ENCODE data around the gene CUX1. TPM values are rescaled to one million over a fixed set of nuclear protein-coding genes. Genes with fewer than 3 reads are reported as not detected.
A peak's percentile ranks its signal among the peaks of the same experiment; 100 is the strongest.

CUX1 gene
- polyA plus RNA-seq = 10 to 100 TPM; 22.4 to 47.5 (median 40.9) TPM

DNA sequence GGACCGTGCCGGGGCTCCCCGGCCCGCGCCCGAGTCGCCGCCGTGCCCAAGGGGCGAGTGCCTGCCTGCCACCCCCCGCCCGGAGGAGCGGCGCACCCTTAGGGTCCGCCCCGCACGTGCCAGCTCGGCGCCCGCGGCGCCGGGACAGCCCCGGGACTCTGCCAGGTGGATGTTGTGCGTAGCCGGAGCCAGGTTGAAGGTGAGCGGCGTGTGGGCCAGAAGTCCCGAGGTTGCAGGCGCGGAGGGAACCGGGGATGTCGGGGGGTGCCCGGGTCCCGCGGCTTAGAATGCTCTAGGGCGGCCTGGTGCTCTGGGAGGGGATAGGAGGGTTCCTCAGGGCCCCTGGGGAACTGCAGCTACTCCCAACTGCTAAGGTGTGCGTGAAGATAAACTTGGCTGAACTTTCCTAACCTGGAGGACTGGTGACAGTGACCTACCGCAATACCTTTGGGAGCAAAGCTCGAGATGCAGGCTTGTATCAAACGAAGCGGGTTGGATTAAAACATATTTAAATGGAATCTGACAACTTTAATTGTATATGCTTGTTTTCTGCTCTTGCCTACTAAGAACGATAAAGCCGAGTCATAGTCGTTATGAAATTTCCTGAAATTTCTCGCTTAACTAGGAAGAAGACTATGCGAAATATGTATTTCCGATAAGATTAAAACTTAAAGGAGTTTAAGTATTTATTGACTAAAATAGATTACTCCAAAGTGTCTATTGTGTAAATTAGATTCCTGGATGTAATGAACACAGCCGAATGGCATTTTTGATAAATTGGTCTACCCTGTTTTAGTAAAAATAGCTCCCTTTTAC is at the start of gene CUX1:
Gene CUX1, plus strand, starts transcription at position 156 of the 816 bp plus-strand sequence. Its CDS starts 14 bp downstream, at position 170.
- H3K27ac ChIP-seq (ENCODE audit: low read depth, low read length) = peak within 1 kb of the TSS; percentile 15
- WGBS, 3 donors = 6 to 12% (median 9%) methylated on average over 38 to 49 of the region's 49 CpGs

DNA sequence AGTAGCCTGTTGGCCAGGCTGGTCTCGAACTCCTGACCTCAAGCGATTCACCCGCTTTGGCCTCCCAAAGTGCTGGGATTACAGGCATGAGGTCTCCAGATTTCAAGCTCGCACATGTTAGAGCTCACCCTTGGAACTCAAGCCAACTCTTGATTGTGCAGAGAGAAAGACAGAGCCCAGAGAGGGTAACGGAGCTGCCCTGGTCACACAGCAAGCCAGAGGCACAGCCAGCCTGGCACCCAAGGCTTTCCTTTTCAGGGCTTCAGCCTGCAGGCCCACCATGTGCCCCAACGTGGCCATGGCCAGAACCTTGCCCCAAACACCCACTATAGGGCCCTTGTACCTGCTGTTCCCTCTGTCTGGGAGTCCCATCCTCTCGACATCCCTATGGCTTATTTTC is 49.1 kb upstream of the CUX1 start:
- WGBS, 3 donors = 84 to 95% (median 88%) methylated on average over 7 of the region's 7 CpGs
- H3K27ac ChIP-seq (ENCODE audit: low read depth, low read length) = no peak overlapping the region

GRCh38 chr7:101770466-101770865 is 47.0 kb upstream of the CUX1 start:
- WGBS, 3 donors = 81 to 87% (median 86%) methylated on average over 4 of the region's 4 CpGs
- no peak overlapping the region for H3K27ac ChIP-seq (ENCODE audit: low read depth, low read length)

DNA sequence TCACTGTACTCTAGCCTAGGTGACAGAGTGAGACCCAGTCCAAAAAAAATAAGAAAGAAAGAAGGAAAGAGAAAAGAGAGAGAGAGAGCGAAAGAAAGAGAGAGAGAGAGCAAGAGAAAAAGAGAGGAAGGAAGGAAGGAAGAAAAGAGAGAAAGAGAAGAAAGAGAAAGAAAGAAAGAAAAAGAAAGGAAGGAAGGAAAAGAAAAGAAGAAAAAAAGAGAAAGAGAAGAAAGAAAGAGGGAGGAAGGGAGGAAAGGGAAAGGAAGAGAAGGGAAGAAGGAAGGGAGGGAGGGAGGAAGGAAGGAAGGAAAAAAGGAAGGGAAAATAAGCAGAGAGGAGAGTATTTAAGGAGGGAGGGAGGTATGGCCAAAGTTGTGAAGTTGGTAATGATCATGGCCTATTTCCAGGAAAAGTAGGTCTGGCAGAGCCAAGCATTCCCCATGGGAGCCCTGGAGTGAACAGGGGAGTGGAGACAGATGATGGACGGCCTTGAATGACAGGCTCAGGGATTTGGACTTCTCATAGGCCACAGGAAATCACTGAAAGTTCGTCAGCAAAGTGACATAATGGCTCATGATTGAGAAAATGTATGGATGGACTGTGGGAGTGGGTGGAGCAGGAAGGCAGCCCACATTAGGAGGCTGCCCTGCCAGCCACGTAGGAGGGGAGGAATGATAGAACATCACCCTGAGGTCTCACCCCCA is 44.8 kb upstream of the CUX1 start:
- WGBS, 3 donors = 50 to 55% (median 53%) methylated on average over 4 of the region's 4 CpGs
- no peak overlapping the region for H3K27ac ChIP-seq (ENCODE audit: low read depth, low read length)

DNA sequence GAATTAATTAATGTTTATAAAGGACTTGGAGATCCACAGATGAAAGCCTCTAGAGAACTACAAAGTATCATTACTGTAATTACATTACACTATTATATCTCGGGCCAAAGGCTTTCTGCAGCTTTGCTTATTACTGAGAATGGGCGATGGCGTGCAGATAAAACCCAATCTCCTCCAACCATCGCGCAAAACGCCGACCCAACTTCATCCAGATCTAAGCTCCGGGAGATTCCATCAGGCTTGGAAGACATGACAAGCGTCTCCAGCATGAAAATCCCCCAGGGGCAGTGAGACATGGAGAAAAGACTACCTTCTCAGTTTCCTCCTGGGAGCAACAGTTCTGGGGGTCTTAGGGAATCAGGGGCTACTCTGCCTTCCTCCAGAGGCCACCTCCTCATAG is 42.2 kb upstream of the CUX1 start:
- no peak overlapping the region for H3K27ac ChIP-seq (ENCODE audit: low read depth, low read length)
- 87 to 92% (median 90%) methylated on average over 9 of the region's 9 CpGs for WGBS, 3 donors

DNA sequence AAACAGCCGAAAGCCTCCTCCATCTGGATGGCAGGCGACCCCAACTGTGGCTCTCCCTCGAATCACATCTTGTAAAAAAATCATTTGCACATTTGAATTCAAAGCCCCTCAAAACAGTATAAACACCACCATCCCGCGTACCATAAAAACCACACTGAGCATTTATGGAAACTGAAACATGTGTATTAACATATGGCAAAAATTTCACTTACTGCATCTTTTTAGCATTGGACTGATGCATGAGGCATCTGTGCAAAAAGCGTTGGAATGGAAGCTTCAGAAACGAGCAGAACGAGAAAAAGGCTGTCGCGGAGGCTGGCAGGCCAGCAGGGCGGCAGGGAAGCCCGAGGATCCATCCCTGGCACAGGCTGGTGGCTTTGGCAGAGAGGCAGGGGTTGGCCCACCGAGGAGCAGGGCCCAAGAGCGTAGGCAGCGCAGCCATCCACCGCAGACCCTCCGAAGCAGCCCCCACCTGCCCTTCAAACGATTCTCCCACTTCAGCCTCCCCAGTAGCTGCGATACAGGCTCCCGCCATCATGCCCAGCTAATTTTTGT is 39.3 kb upstream of the CUX1 start:
- 87 to 94% (median 93%) methylated on average over 20 of the region's 20 CpGs for WGBS, 3 donors
- H3K27ac ChIP-seq (ENCODE audit: low read depth, low read length) = no peak overlapping the region

DNA sequence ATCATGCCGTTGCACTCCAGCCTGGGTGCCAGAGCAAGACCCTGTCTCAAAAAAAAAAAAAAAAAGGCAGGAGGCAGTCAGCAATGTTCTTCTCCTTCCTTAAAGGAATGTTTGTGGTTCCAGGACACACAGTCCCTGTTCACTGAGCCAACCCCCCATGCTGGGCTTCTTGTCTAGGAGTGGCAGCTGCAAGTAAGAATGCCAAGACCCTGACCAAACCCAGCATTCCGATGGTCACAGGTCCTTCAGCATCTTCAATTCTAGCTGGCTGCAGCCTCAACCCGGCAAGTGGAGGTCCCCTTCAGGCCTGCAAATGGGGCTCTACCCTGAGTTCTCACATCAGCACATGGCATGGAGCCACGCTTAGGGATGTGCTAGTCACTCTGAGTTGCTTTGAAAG is 38.2 kb upstream of the CUX1 start:
- no peak overlapping the region for H3K27ac ChIP-seq (ENCODE audit: low read depth, low read length)
- 86 to 93% (median 92%) methylated on average over 4 of the region's 4 CpGs for WGBS, 3 donors

GRCh38 chr7:101780281-101780680 is 37.1 kb upstream of the CUX1 start:
- 64 to 88% (median 68%) methylated on average over 3 of the region's 3 CpGs for WGBS, 3 donors
- H3K27ac ChIP-seq (ENCODE audit: low read depth, low read length) = no peak overlapping the region

DNA sequence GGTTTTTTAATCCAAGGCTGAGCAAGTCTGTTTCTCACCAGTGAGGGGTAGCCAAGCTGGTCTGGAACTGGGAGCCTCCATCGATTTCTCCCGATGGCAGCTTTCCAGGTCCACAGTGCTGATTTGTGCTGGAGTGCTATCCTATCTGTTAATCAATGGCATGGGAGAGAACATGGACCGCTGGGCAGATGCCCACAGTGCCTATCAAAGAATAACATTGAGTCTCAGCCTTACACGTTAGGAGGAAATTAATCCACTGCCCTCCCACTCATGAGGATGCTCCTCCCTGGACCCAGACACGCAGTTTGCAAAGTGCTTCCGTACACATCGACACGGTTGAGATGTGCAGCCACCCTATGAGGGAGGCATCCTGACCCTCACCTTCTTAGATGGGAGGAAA is 36.0 kb upstream of the CUX1 start:
- H3K27ac ChIP-seq (ENCODE audit: low read depth, low read length) = no peak overlapping the region
- 65 to 83% (median 81%) methylated on average over 8 of the region's 8 CpGs for WGBS, 3 donors

GRCh38 chr7:101782476-101782875 is 35.0 kb upstream of the CUX1 start:
- no peak overlapping the region for H3K27ac ChIP-seq (ENCODE audit: low read depth, low read length)
- 92 to 97% (median 96%) methylated on average over 3 of the region's 3 CpGs for WGBS, 3 donors

DNA sequence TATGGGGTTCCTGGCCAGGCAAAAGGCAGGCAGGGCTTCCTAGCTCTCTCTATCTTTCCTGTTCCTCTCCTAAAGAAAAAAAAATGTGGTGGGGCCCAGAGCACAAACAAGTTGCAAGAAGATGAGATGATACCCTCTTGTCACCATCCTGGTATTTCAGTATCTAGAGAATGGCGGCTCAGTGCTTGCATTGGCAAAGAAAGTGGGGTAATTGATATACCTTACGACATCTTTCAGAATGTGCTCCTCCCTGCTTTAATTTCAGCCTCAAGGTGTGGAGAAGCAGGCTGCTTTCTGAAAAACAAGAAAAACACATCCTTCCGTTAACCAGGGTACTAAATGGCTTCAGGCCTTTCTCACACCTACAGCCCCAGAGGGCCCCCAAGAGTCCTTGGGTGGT is 34.5 kb upstream of the CUX1 start:
- 74 to 90% (median 83%) methylated on average over 3 of the region's 3 CpGs for WGBS, 3 donors
- H3K27ac ChIP-seq (ENCODE audit: low read depth, low read length) = no peak overlapping the region

- WGBS, 3 donors = 36 to 46% (median 44%) methylated on average over 10 of the region's 10 CpGs
- no peak overlapping the region for H3K27ac ChIP-seq (ENCODE audit: low read depth, low read length)
Measured at GRCh38 chr7:101783381-101784181, 33.8 kb upstream of the CUX1 start.

DNA sequence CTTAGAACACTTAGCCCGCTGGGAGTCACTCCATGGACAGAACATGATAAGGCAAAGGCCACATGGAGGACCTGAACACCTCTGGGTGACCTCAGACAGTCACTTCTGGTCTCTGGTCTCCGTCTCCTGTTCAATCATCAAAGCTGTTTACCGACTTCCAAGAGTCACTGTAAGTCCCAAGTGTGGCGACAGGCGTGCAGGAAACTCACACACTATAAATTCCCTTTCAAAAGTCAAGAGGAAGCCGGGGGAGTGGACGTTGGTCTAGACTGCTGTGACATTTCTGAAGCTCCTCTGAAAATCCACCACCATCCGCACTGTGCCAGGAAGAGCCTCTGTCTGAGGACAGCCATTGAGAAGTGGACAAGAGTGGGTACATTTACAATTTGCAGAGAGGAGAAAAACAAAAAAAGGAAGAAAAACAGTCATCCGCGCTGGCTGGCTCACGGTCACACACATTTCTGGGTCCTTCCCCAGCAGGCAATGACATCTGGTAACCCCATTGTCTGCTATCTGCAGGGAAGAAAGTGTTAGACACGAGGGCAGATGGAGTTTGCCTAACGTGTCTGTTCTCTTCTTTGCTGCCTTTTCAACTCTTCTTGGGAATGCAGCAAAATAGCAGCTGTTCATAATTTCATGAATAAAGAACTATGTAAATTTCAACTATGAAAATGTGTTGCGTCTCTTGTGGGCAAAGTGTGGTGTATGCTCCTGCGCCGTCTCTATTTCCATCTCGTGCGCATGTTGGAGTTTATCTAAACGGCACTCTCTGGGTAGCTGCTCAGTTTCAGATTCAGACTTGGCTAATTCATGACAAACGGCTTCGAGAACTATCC is 32.9 kb upstream of the CUX1 start:
- H3K27ac ChIP-seq (ENCODE audit: low read depth, low read length) = no peak overlapping the region
- 39 to 58% (median 42%) methylated on average over 21 of the region's 21 CpGs for WGBS, 3 donors

GRCh38 chr7:101787864-101788263 is 29.6 kb upstream of the CUX1 start:
- 97 to 100% (median 100%) methylated on average over 1 of the region's 1 CpG for WGBS, 3 donors

DNA sequence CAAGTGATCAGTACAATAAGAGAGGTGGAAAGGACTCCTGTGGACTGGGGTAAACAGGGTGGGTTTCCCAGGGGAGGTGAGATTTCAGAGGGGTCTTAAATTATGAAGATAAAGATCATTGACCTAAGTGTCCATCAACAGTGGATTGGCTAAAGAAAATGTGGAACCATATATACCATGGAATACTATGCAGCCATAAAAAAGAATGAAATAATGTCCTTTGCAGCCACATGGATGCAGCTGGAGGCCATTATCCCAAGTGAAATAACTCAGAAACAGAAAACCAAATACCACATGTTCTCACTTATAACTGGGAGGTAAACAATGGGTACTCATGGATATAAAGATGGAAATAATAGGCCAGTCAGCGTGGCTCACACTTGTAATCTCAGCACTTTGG is 28.9 kb upstream of the CUX1 start:
- no peak overlapping the region for H3K27ac ChIP-seq (ENCODE audit: low read depth, low read length)
- 44 to 97% (median 79%) methylated on average over 1 of the region's 1 CpG for WGBS, 3 donors

More at GRCh38 chr7:101787864-101788263, 29.6 kb upstream of the CUX1 start:
- no peak overlapping the region for H3K27ac ChIP-seq (ENCODE audit: low read depth, low read length)

DNA sequence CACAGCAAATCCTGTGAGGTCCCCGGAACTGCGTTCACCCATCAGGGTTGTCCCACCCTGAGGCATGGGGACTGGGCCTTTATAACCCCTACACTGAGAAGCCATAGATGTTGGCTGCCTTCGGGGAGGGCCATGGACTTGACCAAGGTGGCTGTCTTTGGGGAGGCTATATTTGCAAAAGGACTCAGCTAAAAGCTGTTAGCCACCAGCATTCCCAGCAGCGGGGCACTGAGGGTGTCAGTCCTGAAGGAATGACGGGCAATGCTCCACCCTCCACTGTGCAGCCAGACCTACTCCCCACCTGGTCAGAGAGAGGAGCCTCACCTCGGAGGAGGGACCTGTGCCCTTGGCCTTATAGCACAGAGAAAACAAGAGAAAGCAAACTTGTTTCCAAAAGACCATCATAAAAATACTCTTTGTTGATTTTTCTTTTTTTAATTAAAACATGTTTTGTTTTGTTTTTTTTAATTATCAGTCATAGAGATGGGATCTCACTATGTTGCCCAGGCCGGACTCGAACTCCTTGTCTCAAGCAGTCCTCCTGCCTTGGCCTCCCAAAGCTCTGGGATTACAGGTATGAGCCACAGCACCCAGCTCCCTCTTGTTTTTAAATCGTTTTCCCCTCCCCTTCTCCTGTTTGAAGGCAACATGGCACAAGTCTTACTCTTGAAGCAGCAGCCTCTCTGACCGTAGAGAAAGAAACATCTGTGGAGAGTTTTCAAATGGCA is 26.7 kb upstream of the CUX1 start:
- H3K27ac ChIP-seq (ENCODE audit: low read depth, low read length) = no peak overlapping the region
- 80 to 90% (median 90%) methylated on average over 10 of the region's 10 CpGs for WGBS, 3 donors

DNA sequence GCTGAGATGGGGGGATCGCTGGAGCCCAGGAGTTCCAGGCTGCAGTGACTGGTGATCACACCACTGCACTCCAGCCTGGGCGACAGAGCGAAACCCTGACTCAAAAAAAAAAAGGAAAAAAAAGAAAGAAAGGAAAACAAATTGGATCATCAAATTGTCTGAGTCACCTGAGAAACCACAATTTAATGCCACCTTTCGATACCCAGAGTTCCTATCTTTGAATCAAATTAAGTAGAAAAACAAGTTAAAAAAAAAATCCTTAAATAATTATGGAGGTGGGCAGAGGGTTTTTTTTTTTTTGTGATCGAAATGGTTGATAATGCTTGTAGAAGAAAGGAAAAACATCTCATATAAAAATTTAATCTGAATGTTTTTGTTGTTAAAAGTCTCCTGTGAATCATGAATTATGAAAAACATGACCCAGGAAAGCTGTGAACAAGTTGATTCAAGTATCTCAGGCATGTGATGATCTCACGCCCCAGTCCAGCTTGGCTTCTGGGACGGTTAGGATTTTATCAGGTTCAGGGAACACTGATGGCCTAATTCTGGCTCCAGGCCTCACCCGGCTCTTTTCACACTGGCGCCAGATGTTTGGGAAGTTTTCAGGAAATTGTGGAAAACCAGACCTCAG is 25.3 kb upstream of the CUX1 start:
- 70 to 72% (median 70%) methylated on average over 9 of the region's 9 CpGs for WGBS, 3 donors

More for the DNA sequence above, 25.3 kb upstream of the CUX1 start:
- no peak overlapping the region for H3K27ac ChIP-seq (ENCODE audit: low read depth, low read length)
